B cell (primary cell): ENCODE data around the gene SERPINE2. TPM values are rescaled to one million over a fixed set of nuclear protein-coding genes. Genes with fewer than 3 reads are reported as not detected.

Experiments used
- ATAC-seq: fragments of 200-7000 bp; cut with Tn5 transposase; one replicate; pipeline ENCODE4 v1.10.0; 2021; ENCODE audit warnings: low read depth, mild to moderate bottlenecking, moderate number of reproducible peaks, moderate library complexity
- CTCF ChIA-PET: fragments of 350-600 bp; sonication (Branson Sonifier 250); formaldehyde crosslinking; loops from one replicate; lab custom pipeline; 2021; ENCODE audit warnings: antibody characterized with exemption, inconsistent platforms; lab: Charles Lee
- POLR2A ChIA-PET: fragments of 350-600 bp; sonication (Branson Sonifier 250); formaldehyde crosslinking; loops from one replicate; lab custom pipeline; 2021; ENCODE audit warnings: antibody characterized with exemption; lab: Charles Lee
- DNase-seq: peaks from one replicate; pipeline ENCODE4 v3.0.0; 2013
- H2AFZ ChIP-seq: 2 replicates; pipeline ENCODE4 v1.6.1; 2012; ENCODE audit warnings: mild to moderate bottlenecking, low read depth, low read length; ENCODE audit not compliant: insufficient read depth, poor library complexity, severe bottlenecking
- H3K27ac ChIP-seq, 2 donors: 1 replicate in 1 of 2; 2 replicates in 1 of 2; pipeline ENCODE4 v1.5.1; 2012 to 2013; ENCODE audit warnings: low read length in 2 of 2, mild to moderate bottlenecking in 2 of 2, moderate library complexity in 1 of 2
- H3K27me3 ChIP-seq, 4 experiments: fragments of 200-600 bp in 1 of 4; sonication (generic) in 1 of 4; replicated peaks in 1 of 4; 1 replicate in 2 of 4; 2 replicates in 2 of 4; pipeline versions ENCODE4 v1.6.1 to v1.7.0; 2013 to 2016; ENCODE audit warnings: low read length in 3 of 4, mild to moderate bottlenecking in 2 of 4, mixed read lengths in 1 of 4, moderate library complexity in 1 of 4; ENCODE audit not compliant: insufficient read depth in 4 of 4, control insufficient read depth in 3 of 4; ENCODE audit errors: control extremely low read depth in 1 of 4
- H3K36me3 ChIP-seq, 2 experiments: replicated peaks in 1 of 2; 1 replicate in 1 of 2; 2 replicates in 1 of 2; pipeline versions ENCODE4 v1.6.1 to v1.7.1; 2013; ENCODE audit warnings: low read length in 1 of 2; ENCODE audit not compliant: insufficient read depth in 2 of 2, control insufficient read depth in 1 of 2; ENCODE audit errors: control extremely low read depth in 1 of 2, extremely low read depth in 1 of 2
- H3K4me1 ChIP-seq, 2 donors: fragments of 200-600 bp in 1 of 2; sonication (generic) in 1 of 2; 1 replicate in 1 of 2; 2 replicates in 1 of 2; pipeline versions ENCODE4 v1.5.1 to v1.6.1; 2013 to 2017; ENCODE audit warnings: low read length in 2 of 2; ENCODE audit not compliant: control insufficient read depth in 2 of 2, insufficient read depth in 2 of 2
- H3K4me2 ChIP-seq: replicated peaks from 2 replicates; pipeline ENCODE3; 2012; ENCODE audit warnings: mild to moderate bottlenecking, low read depth, low read length; ENCODE audit not compliant: poor library complexity, severe bottlenecking
- H3K4me3 ChIP-seq, 5 experiments: fragments of 200-600 bp in 1 of 5; sonication (generic) in 1 of 5; 1 replicate in 3 of 5; 2 replicates in 2 of 5; pipeline versions ENCODE4 v1.5.1 to v1.7.0; 2011 to 2016; ENCODE audit warnings: low read length in 4 of 5, mild to moderate bottlenecking in 4 of 5, low read depth in 2 of 5, control low read depth in 1 of 5, moderate library complexity in 1 of 5; ENCODE audit not compliant: insufficient read depth in 1 of 5; ENCODE audit errors: control extremely low read depth in 1 of 5, extremely low read depth in 1 of 5
- H3K79me2 ChIP-seq: fragments of 200-600 bp; sonication (generic); one replicate; pipeline ENCODE4 v1.6.0; 2016; ENCODE audit warnings: low read length; ENCODE audit not compliant: control insufficient read depth, insufficient read depth
- H3K9ac ChIP-seq: fragments of 200-600 bp; sonication (generic); 2 replicates; pipeline ENCODE4 v1.6.1; 2017; ENCODE audit warnings: mild to moderate bottlenecking, low read length, moderate library complexity
- H3K9me3 ChIP-seq, 3 donors: one replicate each; pipeline versions ENCODE4 v1.6.1 to v1.7.1; 2013; ENCODE audit warnings: low read length in 2 of 3; ENCODE audit not compliant: control insufficient read depth in 2 of 3, insufficient read depth in 1 of 3; ENCODE audit errors: control extremely low read depth in 1 of 3
- H4K20me1 ChIP-seq: 2 replicates; pipeline ENCODE4 v1.6.0; 2012; ENCODE audit warnings: mild to moderate bottlenecking, low read length; ENCODE audit not compliant: insufficient read depth, control insufficient read depth, poor library complexity, severe bottlenecking
- H3K27ac Mint-ChIP-seq: one replicate; pipeline ENCODE4 v1.8.0; 2021; ENCODE audit warnings: mixed read lengths
- H3K27me3 Mint-ChIP-seq: one replicate; pipeline ENCODE4 v1.8.0; 2021; ENCODE audit warnings: mixed read lengths
- H3K4me1 Mint-ChIP-seq: one replicate; pipeline ENCODE4 v1.8.0; 2021; ENCODE audit warnings: mixed read lengths
- H3K4me3 Mint-ChIP-seq: one replicate; pipeline ENCODE4 v1.8.0; 2021; ENCODE audit warnings: mixed read lengths
- H3K9me3 Mint-ChIP-seq: one replicate; pipeline ENCODE4 v1.8.0; 2022; ENCODE audit warnings: mixed read lengths; ENCODE audit not compliant: insufficient read depth
- CTCF ChIP-seq: fragments of 200-600 bp; IDR thresholded peaks from one replicate; pipeline ENCODE4 v1.8.0; 2022; ENCODE audit warnings: antibody characterized with exemption, mild to moderate bottlenecking
- EZH2 ChIP-seq: IDR thresholded peaks from 2 replicates; pipeline ENCODE4 v1.6.1; 2012; ENCODE audit warnings: borderline replicate concordance, low read depth, mild to moderate bottlenecking, moderate library complexity, low read length; ENCODE audit not compliant: insufficient read depth, poor library complexity, severe bottlenecking
- WGBS: methylation state at CpG from one replicate; pipeline ENCODE4 v1.1.5; 2013; ENCODE audit warnings: missing lambda C conversion rate; ENCODE audit not compliant: insufficient coverage; 5-methylcytosine and 5-hydroxymethylcytosine counted together
- intact Hi-C: fragments of 100-400 bp; cut with micrococcal nuclease; formaldehyde crosslinking; loops from one replicate; pipeline ENCODE4 v1.10.0; 2022
- polyA plus RNA-seq: library from polyadenylated mRNA; depleted of rRNA; stranded (reverse); fragments of >200 nt; gene quantifications from 2 replicates; pipeline ENCODE4 v1.2.3, GENCODE V29; 2012
- total RNA-seq, 2 donors: library from RNA; stranded (reverse); fragments of 120-200 nt in 1 of 2; gene quantifications; 1 replicate in 1 of 2; 2 replicates in 1 of 2; pipeline versions ENCODE4 v1.2.3 to v1.2.4, GENCODE V29; 2013 to 2022

SERPINE2 gene
- total and polyA plus RNA-seq, 2 donors (not counting 1 experiment from before 2014, with no cell fraction given): 0.45 to 1.8 TPM

DNA sequence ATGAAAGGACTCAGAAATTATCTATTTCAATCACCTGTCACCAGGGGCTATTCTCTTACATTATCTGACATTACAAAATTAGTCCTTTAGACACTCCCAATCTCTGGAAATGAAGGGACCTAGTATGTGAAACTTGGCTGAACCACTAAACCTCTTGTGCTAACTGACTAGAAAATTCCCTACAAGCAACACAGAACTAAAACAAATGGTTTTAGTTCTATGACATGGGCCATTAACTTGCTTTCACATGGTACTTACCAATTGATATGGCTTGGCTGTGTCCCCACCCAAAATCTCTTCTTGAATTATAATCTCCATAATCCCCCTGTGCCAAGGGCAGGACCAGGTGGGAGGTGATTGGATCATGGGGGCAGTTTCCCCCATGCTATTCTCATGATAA is 16.6 kb downstream of the SERPINE2 start:
- no peak overlapping the region for H3K4me2 ChIP-seq
- H3K4me1 ChIP-seq: peaks cover 28 to 30% of the 10 kb centered on the region in 2 donors
- no peaks in the 10 kb centered on the region for H3K79me2 ChIP-seq
- ATAC-seq (no peak), DNase-seq (no peak)
- no peak overlapping the region for H3K27ac ChIP-seq
- TF ChIP-seq EZH2 (no peak), CTCF (no peak)
- peaks cover 35% of the 10 kb centered on the region for H3K4me1 Mint-ChIP-seq
- peaks cover 2% of the 10 kb centered on the region for H3K9me3 Mint-ChIP-seq
- H3K4me3 Mint-ChIP-seq: no peak overlapping the region
- no peak overlapping the region for H3K27ac Mint-ChIP-seq
- no peaks in the 10 kb centered on the region for H3K9me3 ChIP-seq
- intact Hi-C loops: no loop called here
- ChIA-PET POLR2A (no interaction called here), CTCF (no interaction called here)
- H3K9ac ChIP-seq: no peak overlapping the region
- no peaks in the 10 kb centered on the region for H3K27me3 Mint-ChIP-seq
- no peaks in the 10 kb centered on the region for H4K20me1 ChIP-seq
- no peaks in the 10 kb centered on the region for H3K36me3 ChIP-seq
- no peak overlapping the region for H2AFZ ChIP-seq
- no peak overlapping the region for H3K4me3 ChIP-seq
- no peaks in the 10 kb centered on the region for H3K27me3 ChIP-seq

DNA sequence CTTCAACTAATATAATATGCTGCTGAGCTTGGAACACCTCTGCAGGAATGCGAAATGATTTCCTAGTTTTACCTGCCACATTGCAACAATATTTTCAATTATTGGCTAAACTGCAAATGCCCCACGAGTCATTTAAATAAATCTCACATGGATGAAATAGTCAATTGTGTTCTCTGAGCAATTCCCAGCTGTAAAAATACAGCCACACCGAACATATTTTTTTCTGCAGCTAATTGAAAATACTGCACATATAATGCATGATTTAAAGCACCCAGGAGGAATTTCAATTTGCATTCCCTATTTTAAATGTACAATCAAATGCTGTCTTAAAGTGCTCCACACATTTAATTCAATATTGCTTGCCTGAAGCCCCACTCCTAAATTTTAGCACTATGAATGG is 18.6 kb downstream of the SERPINE2 start:
- ATAC-seq: no peak
- Mint-ChIP-seq H3K9me3 (no peaks in the 10 kb centered on the region), H3K27ac (no peak overlapping the region), H3K4me1 (peaks cover 21% of the 10 kb centered on the region), H3K27me3 (peaks cover 2% of the 10 kb centered on the region), H3K4me3 (no peak overlapping the region)
- Histone ChIP-seq H3K4me1 (peaks cover 8 to 10% of the 10 kb centered on the region in 2 donors), H3K36me3 (no peaks in the 10 kb centered on the region), H2AFZ (no peak overlapping the region), H3K27ac (no peak overlapping the region), H4K20me1 (no peaks in the 10 kb centered on the region), H3K27me3 (no peaks in the 10 kb centered on the region), H3K9me3 (no peaks in the 10 kb centered on the region), H3K79me2 (no peaks in the 10 kb centered on the region), H3K9ac (no peak overlapping the region), H3K4me2 (no peak overlapping the region), H3K4me3 (no peak overlapping the region)
- DNase-seq: no peak
- 87% methylated on average over 2 of the region's 3 CpGs for WGBS
- ChIA-PET CTCF (interaction anchor here (1.3 to 1.5 kb wide), 2 partner anchors 27 to 264 kb away, joined by 4 to 5 read pairs; no protein-coding TSS in a partner anchor), POLR2A (no interaction called here)
- intact Hi-C loops: no loop called here
- TF ChIP-seq CTCF: no peak
- no peak for TF ChIP-seq EZH2
